Neural cell (in vitro differentiated cells): ENCODE data around the gene KLHL28.

ENCODE experiments used
- CTCF ChIP-seq: fragments of 450-650 bp; IDR thresholded peaks from 2 replicates; pipeline ENCODE4 v1.5.1; 2014; ENCODE audit warnings: antibody characterized with exemption, mild to moderate bottlenecking, moderate library complexity; ENCODE audit not compliant: poor library complexity, severe bottlenecking
- EP300 ChIP-seq: fragments of 450-650 bp; conservative IDR thresholded peaks from 2 replicates; pipeline ENCODE4 v1.6.1; 2014; ENCODE audit warnings: antibody characterized with exemption, mild to moderate bottlenecking, moderate library complexity; ENCODE audit not compliant: poor library complexity, severe bottlenecking
- EZH2 ChIP-seq: fragments of 200-600, 300-800 bp; shearing (Covaris generic), sonication (generic); IDR thresholded peaks from 2 replicates; pipeline ENCODE4 v1.6.1; 2014; ENCODE audit warnings: antibody characterized with exemption, low read length, borderline replicate concordance, mild to moderate bottlenecking; ENCODE audit not compliant: insufficient read depth, poor library complexity, severe bottlenecking
- POLR2AphosphoS5 ChIP-seq: IDR thresholded peaks from 2 replicates; pipeline ENCODE4 v1.6.1; 2012
- REST ChIP-seq: IDR thresholded peaks from 2 replicates; pipeline ENCODE4 v1.6.1; 2012; ENCODE audit warnings: borderline replicate concordance
- SMC3 ChIP-seq: fragments of 450-650 bp; conservative IDR thresholded peaks from 2 replicates; pipeline ENCODE4 v1.6.1; 2014; ENCODE audit warnings: antibody characterized with exemption, mild to moderate bottlenecking, moderate library complexity; ENCODE audit not compliant: poor library complexity
- TAF1 ChIP-seq: IDR thresholded peaks from 2 replicates; pipeline ENCODE4 v1.6.1; 2012; ENCODE audit warnings: low read depth

- no peak for TF ChIP-seq CTCF
- no peak for TF ChIP-seq EZH2
- no peak for TF ChIP-seq SMC3
- TF ChIP-seq EP300 = no peak
- TF ChIP-seq REST = no peak
- TF ChIP-seq TAF1 = no peak
- no peak for TF ChIP-seq POLR2AphosphoS5
Observed at GRCh38 chr14:44979740-44980356, 18.1 kb upstream of the KLHL28 start.
